GM18499 (cell line): Measurements from ENCODE around the gene TRIM54.
"Not testable (repeated sequence)": the region's sequence is repeated elsewhere in the genome, so short reads cannot be mapped to it uniquely, and the experiment has no call there.

ENCODE experiments used
- ATAC-seq: cut with Tn5 transposase; IDR thresholded peaks from one replicate; pipeline ENCODE4 v1.9.1; 2021; ENCODE audit warnings: moderate number of reproducible peaks; ENCODE audit not compliant: insufficient read depth, unreplicated experiment

The TRIM54 gene

DNA sequence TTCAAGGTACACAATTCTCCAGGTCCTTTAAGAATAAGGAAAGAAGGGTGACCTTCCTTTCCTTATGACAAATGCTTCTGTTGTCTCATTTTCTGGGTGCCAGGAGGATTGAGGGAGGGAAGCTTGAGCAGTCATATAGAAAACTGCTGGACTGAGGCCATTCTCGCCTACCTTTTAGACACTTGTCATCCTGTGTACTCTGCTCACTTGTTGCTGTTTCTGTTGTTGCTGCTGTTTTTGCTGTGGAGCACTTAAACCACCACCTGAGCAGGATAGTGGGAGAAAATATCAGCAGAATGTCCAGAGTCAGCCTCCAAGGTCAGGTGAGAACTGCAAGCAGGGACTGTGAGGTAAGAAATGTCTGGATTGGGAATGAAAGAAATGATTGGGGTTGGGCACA lies 4.2 kb upstream of the TRIM54 start:
- ATAC-seq: no peak

- no peak for ATAC-seq
Measured at GRCh38 chr2:27280826-27281225, 1.4 kb upstream of the TRIM54 start.

DNA sequence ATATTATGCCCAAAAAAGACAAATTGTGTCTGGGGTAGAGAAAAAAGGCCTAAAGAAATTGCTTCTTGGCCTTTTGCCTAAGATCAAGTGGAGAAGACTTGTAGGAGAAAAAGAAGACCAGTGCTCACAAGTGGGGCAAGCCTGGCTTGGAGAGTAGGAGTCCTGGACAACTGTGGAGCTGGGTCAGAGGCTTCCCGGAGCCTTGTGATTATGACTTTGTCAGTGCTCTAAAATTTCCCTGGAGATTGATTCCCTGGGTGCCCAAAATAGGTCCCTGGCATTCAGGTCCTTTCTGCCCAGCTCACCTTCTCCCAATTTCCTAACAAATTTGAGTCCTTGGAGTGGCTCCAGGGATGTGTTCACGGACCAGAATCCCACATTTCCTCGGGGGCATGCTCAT lies 787 bp upstream of the TRIM54 start:
- no peak for ATAC-seq

DNA sequence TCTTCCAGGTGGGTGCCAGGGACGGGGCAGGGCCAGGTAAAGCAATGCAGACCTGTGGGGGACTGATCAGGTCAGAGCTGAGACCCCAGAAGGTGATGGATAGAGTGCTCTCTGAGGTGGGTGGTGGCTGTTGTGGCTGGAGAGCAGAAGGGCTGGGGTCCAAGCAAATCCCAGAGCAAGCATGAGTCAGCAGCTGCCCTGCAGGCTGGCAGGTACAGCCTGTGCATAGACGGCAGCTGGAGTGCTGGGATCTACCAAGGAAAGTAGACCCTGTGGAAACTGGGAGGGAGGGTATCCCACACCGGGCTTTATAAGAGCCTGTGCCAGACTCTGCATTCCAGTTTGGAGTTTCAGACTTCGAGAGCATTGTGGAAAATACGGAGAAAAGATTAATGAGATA lies 663 bp downstream of the TRIM54 start:
- ATAC-seq: no peak

DNA sequence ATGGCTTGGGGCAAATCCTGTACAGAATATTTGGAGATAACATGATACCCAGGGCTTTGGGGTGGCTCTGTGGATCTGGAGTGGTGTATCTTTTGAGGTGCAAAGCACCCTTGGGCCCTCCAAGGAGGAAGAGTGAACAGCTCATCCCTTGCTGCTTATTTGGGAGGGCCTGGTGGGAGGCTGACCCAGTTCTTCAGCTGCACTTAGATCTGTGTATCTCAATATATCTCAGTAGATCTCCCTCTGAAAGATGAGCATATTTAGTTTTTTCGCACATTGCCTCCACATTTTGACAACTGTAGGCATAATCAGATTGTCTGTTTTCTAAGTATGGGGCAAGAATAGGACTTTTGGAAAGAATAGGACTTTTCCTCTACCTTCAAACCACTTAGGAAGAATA lies 2.8 kb downstream of the TRIM54 start:
- no peak for ATAC-seq

DNA sequence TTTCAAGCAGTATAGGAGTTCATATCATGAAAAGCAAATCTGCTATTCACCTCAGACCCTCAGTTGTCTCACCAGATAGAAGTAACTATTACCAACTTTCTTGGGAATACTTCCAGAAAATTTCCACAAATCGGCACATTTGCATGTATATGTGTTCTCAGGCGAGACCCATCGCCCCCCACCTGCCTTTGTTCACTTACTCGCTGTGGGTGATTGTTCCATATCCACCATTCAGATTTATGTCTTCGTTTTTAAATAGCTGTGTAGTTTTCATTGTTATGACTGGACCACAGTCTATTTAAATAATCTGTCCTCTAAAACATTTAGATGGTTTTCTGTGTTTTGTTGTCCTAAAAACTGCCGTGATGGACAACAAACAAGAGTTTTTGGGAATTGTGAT lies 3.3 kb downstream of the TRIM54 start:
- ATAC-seq: no peak

DNA sequence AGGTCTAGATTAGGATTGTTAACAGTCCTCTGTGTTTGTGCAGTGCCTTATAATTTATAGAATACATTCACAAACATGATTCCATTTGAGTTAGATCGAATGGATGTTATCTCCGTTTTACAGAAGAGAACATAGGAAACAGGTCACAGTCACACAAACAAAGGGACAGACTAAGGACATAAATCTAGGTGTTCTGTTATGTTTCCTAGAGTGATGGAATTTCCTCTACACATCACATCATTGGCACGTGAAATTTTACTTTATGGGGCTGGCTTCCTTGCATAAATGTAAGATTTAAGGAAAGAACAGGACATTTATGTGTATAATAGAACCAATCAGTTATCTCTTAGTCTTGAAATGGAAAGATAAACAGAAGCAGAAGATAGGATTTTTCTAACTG lies 6.4 kb downstream of the TRIM54 start:
- ATAC-seq: no peak

- ATAC-seq: no peak
Measured at GRCh38 chr2:27290549-27290948, 8.3 kb downstream of the TRIM54 start.

DNA sequence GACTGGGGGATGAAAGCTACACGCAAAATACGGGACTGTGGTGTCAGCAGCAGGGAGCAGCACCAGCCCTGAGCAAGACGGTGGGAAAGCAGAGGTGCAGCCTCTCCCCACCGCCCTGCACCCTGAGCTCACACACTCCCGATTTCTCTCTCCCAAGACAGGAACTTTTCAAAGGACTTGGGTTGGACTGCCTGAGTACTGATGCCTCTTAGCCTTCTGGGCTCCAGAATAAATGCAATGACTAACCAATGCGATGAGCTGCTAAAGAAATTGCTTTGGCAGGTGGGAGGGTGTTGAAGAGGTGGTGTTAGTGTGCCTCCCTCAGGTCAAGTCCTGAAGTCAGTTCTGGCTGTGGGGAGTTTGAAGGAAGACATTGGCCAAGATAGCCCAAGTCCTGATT lies 9.6 kb downstream of the TRIM54 start:
- ATAC-seq: no peak

DNA sequence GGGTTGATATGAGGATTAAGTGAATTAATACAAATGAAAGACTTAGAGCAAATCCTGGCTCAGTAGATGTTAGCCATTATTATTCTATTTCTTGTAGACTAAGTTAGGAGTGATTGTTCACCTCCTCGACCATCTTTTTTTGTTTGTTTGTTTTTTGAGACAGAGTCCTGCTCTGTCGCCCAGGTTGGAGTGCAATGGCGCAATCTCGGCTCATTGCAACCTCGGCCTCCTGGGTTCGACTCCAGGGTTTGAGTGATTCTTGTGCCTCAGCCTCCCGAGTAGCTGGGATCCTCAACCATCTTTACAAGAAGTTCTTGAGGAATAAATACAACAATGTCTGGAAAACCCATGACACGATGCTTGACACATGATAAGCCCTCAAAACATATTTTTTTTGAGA lies 12.7 kb downstream of the TRIM54 start:
- ATAC-seq: no peak

- no peak for ATAC-seq
Measured at GRCh38 chr2:27296481-27296880, 14.3 kb downstream of the TRIM54 start.

- ATAC-seq: no peak
Measured at GRCh38 chr2:27297195-27297594, 15.0 kb downstream of the TRIM54 start.

DNA sequence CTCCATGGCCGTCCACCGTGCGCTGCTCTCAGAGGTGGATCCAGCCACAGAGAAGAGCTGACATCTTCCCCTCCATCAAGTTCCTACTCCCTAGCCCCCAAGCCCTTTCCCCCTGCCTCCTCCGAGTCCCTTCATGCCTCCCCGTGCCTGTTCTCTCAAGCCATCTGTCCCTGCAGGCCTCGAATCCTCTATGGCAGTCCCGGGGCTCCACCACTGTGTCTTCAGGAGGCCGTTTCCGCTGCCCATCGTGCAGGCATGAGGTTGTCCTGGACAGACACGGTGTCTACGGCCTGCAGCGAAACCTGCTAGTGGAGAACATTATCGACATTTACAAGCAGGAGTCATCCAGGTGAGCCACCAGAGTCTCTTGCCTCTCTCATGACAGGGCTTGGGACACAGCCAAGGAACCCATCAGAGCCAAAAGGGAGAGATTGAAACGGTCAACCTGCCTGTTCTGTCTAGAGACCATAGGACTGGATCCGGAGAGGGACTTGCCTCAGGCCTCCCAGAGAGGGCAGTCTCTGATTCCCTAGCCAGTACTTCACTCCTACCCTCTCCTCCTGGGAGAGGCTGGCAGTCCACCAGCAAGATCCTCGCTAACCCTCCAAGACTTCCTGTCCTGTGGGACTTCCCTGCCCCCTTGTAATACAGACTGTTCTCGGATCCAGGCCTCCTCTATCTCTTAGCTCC lies 16.3 kb downstream of the TRIM54 start:
- ATAC-seq: no peak

GRCh38 chr2:27300606-27301005 lies 18.4 kb downstream of the TRIM54 start:
- not testable (repeated sequence) for ATAC-seq

DNA sequence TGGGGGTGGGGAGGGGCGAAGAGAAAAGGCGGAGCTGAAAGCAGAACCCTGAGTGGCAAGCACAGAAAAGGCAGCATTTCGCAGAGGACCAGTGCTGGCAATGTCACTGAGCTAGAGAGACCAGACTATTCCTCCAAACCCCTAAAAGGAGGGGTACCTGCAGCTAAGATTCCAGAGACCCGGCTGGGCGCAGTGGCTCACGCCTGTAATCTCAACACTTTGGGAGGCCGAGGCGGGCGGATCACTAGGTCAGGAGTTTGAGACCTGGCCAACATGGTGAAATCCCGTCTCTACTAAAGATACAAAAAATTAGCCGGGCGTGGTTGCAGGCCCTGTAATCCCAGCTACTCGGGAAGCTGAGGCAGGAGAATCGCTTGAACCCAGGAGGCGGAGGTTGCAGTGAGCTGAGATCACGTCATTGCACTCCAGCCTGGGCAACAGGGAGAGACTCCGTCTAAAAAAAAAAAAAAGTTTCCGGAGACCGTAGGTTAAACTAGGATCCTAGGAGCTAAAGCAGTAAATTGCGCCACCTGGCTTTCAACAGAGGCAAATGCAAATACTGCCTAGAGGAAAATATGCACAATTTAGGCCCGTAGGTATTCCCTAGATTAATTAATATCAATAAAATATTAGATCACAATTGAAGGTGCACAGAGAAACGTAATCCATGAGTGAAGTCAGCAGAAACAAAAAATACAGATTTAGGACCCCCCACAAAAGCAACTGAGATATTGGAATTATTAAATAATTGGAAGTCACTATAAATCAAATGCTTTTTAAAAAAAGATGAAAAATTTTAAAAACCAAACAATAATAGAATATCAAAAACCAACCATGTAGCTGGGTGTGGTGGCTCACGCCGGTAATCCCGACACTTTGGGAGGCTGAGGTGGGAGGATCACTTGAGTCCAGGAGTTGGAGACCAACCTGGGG lies 21.1 kb downstream of the TRIM54 start:
- ATAC-seq: no peak

- ATAC-seq: no peak
Measured at GRCh38 chr2:27304488-27305240, 22.4 kb downstream of the TRIM54 start.

DNA sequence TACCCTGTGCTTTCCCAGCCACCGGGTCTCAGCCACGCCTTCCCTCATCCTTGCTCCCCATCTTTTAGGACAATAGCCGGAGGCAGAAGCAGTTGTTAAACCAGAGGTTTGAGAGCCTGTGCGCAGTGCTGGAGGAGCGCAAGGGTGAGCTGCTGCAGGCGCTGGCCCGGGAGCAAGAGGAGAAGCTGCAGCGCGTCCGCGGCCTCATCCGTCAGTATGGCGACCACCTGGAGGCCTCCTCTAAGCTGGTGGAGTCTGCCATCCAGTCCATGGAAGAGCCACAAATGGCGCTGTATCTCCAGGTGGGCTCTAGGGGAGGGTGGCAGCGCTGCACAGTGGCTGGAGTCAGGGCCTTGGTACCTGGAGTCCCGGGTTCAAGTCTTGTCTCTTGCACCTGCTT lies 23.3 kb downstream of the TRIM54 start:
- ATAC-seq: no peak

DNA sequence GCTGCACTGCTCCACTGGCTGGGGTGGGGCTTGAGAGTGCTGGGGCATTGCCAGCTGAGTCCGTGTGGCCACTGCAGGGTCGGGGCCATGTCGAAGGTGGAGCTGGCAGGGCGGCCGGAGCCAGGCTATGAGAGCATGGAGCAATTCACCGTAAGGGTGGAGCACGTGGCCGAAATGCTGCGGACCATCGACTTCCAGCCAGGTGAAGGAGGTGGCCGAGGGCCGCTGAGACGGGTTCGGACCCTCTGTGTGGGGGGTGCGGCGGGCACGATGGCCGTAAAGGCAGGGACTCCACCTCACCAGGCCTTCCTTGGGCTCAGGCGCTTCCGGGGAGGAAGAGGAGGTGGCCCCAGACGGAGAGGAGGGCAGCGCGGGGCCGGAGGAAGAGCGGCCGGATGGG lies 23.9 kb downstream of the TRIM54 start:
- no peak for ATAC-seq

DNA sequence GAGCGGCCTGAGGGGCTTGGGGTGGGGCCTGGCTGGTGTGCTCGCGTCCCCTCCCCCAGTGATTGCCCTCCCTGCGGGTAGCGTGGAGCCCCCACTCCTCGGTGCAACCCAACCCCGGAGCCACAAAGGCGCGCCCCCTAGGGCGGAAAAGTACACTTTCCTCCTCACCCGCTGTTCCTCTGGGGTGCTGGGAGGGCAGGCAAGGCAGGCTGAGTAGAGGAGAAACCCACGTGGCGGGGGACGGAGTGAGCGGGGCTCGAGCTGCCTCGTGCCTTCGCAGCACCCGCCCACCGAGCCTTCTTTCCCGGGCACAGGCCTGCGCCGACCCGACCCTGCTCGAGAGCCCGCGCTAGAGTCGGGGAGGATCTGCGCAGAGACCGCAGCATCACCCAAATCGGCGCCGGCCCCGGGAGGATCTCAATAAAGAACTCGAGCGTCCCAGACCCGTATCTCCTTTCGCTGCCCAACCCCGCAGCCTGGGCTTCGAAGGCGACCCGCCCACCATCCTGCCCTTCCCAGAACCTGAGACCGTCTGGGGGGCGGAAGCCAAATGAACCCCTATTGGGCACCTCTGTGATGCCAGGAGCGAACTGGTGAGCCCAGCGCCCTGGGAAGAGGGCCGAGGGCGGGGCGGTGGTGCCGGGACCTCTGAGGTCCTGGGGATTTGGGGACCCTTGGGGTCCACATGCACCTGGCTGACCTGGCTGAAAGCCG lies 24.5 kb downstream of the TRIM54 start:
- ATAC-seq: no peak

- ATAC-seq: no peak
Measured at GRCh38 chr2:27307287-27307544, 25.0 kb downstream of the TRIM54 start.
